Measurements from ENCODE around the gene PIGK.

Gene PIGK

DNA sequence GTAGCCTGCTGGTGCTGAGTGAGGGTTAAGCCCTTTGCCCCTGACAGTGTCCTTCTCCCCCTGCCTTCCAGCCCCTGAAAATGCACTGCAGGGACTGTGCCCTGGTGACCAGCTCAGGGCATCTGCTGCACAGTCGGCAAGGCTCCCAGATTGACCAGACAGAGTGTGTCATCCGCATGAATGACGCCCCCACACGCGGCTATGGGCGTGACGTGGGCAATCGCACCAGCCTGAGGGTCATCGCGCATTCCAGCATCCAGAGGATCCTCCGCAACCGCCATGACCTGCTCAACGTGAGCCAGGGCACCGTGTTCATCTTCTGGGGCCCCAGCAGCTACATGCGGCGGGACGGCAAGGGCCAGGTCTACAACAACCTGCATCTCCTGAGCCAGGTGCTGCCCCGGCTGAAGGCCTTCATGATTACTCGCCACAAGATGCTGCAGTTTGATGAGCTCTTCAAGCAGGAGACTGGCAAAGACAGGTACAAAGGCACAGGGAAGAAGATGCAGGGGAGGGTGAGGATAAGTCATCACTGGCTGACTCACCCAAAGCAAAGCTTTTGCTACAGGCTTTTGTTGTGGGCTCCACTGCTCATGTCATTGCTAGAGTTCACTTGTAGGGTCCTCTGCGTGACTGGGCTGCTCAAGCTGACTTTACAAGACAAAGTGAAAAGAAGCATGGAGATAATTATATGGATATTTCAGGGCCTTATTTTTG, 174.9 kb downstream of the PIGK start:
- no peak overlapping the region for H3K4me3 ChIP-seq (ENCODE audit: control insufficient read depth, low read depth, low read length)
- TF ChIP-seq, protein P1, sequence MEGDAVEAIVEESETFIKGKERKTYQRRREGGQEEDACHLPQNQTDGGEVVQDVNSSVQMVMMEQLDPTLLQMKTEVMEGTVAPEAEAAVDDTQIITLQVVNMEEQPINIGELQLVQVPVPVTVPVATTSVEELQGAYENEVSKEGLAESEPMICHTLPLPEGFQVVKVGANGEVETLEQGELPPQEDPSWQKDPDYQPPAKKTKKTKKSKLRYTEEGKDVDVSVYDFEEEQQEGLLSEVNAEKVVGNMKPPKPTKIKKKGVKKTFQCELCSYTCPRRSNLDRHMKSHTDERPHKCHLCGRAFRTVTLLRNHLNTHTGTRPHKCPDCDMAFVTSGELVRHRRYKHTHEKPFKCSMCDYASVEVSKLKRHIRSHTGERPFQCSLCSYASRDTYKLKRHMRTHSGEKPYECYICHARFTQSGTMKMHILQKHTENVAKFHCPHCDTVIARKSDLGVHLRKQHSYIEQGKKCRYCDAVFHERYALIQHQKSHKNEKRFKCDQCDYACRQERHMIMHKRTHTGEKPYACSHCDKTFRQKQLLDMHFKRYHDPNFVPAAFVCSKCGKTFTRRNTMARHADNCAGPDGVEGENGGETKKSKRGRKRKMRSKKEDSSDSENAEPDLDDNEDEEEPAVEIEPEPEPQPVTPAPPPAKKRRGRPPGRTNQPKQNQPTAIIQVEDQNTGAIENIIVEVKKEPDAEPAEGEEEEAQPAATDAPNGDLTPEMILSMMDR (IDR thresholded peaks at IDR 0.05; ENCODE audit: control insufficient read depth, insufficient read depth, low read depth, low read length, missing control alignments) = no peak
- DNase-seq (ENCODE audit: low read depth) = no peak

DNA sequence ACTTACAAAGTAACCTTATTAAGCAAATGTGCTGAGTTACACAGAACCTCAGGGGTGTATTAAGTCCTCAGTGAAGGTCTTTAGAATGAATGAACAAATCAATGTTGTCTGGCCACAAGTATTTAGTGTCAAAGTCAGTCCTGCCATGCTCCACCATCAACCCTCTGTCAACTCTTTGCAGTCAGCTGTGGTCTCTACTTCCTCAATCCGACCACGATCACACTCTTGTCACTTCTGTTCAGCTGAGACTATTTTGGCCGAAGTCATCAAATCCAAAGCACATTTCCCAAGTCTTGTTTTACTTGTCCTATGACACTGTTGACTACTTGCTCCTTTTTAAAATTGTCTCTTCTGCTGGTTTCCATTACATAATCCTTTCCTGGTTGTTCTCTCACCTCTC, 178.4 kb downstream of the PIGK start:
- TF ChIP-seq, protein P1 (IDR thresholded peaks at IDR 0.05; ENCODE audit: control insufficient read depth, insufficient read depth, low read depth, low read length, missing control alignments) = no peak
- no peak for DNase-seq (ENCODE audit: low read depth)
- H3K4me3 ChIP-seq (ENCODE audit: control insufficient read depth, low read depth, low read length) = no peak overlapping the region

DNA sequence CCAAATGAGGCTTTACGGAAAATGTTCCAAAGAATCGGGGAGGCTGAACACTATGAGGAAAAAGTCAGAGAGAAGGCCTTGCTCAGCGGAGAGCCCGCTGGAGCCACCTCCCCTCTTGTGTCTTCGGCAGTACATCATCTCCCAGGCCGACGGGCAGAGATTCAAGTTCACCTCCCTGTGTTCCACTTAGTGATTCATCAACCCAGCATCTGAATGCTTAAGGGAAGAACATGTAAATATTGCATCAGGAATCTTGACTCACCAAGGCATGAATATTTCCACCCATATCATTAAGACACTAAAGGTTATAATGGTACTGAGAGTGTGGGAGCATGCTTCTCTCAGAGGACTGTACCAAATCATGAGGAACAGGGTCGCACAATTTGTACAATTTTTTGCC, 179.5 kb downstream of the PIGK start:
- TF ChIP-seq, protein P1 (IDR thresholded peaks at IDR 0.05; ENCODE audit: control insufficient read depth, insufficient read depth, low read depth, low read length, missing control alignments) = no peak
- peak; percentile 93 for DNase-seq (ENCODE audit: low read depth)
- no peak overlapping the region for H3K4me3 ChIP-seq (ENCODE audit: control insufficient read depth, low read depth, low read length)

DNA sequence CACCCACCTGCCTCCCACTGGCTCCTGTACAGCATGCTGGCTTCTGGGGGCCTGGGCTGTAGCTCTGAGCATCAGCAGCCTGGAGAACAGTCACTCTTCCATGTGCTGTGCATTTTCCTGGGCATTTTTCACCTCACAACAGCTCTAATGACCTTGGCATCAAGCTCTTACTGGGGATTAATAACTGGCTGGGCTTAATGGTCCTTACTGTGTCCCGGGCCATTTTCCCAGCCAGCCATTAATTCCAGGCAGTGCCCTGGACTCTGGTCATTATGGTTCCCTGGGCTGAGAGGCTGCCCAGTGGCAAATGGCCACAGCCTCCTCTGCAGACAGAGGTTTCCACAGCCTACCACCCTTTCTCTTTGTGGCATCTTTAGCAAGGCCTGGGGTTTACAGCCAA, 180.1 kb downstream of the PIGK start:
- H3K4me3 ChIP-seq (ENCODE audit: control insufficient read depth, low read depth, low read length) = no peak overlapping the region
- TF ChIP-seq, protein P1 (IDR thresholded peaks at IDR 0.05; ENCODE audit: control insufficient read depth, insufficient read depth, low read depth, low read length, missing control alignments) = no peak
- no peak for DNase-seq (ENCODE audit: low read depth)

Measured in AG09309 (cell line).